ENCODE measurements around the gene ACOT11. TPM values are rescaled to one million over a fixed set of nuclear protein-coding genes. Genes with fewer than 3 reads are reported as not detected.

The ACOT11 gene
- polyA plus RNA-seq, 1 of the 3 experiments (the other 2 are of a cell fraction), result 6.9 TPM

DNA sequence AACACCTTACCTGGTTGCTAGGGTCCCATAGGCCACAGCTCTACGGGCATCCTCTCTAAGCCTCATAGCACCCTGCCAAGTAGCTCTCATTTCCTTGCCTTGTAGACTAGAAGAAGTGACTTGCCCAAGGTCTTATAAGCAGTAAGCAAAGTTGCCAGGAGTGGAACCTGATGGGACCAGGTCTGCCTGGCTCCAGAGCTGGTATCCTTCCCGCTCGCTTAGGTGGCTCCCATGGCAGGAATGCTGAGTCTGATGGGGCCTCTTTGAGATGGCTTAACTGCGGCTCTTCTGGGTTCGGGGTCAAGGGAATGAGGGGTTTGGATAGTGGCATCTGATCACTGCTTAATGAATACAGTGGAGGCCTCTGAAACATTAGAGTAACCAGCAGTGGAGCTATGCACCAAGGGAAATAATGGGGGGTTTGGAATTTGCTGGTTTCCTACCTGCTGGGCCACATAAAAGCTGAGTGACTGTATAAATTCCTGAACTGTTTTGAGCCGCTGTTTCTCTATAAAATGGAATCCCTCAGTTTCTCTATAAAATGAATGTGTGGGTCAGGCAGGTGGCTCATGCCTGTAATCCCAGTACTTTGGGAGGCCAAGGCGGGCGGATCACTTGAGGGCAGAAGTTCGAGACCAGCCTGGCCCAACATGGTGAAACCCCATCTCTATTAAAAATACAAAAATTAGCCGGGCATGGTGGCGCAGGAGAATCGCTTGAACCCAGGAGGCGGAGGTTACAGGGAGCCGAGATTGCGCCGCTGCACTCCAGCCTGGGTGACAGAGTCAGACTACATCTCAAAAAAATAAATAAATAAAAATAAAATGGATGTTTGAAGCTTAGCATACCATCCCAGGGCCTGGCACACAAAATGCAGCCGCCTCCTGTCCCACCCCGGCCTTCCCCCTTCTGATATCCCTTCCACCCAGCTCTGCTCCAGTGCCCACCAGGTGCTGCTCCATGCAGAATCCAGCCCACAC, 62.9 kb downstream of the ACOT11 start:
- H2AFZ ChIP-seq (ENCODE audit: low read depth), result no peak overlapping the region
- WGBS (ENCODE audit: low lambda C conversion rate), result 96% methylated on average over 16 of the region's 18 CpGs
- DNase-seq, result no peak
- no peaks in the 10 kb centered on the region for H3K9me2 ChIP-seq
- H3K9me3 ChIP-seq, result no peaks in the 10 kb centered on the region
- H4K20me1 ChIP-seq (ENCODE audit: insufficient read depth), result no peaks in the 10 kb centered on the region
- H3K27me3 ChIP-seq (ENCODE audit: insufficient read depth), result no peaks in the 10 kb centered on the region
- TF ChIP-seq MXI1 (IDR thresholded peaks at IDR 0.05; ENCODE audit: low read depth, low read length), result no peak
- TF ChIP-seq RFX5 (IDR thresholded peaks at IDR 0.05; ENCODE audit: low read length), result no peak
- no peak for TF ChIP-seq FOXJ3 (CRISPR knock-in tag; IDR thresholded peaks at IDR 0.05)
- no peak for TF ChIP-seq EZH2phosphoT487 (IDR thresholded peaks at IDR 0.05; ENCODE audit: borderline replicate concordance, low read depth)
- TF ChIP-seq POLR2AphosphoS5 (IDR thresholded peaks at IDR 0.05; ENCODE audit: low read depth, low read length), result no peak
- no peak for TF ChIP-seq ELF1 (IDR thresholded peaks at IDR 0.05)
- TF ChIP-seq EP300 (IDR thresholded peaks at IDR 0.05; ENCODE audit: borderline replicate concordance in 1 of 2, low read depth in 1 of 2, low read length in 1 of 2), result no peak
- no peak for TF ChIP-seq GATA2 (CRISPR knock-in tag; IDR thresholded peaks at IDR 0.05)
- no peak for TF ChIP-seq SMC3 (IDR thresholded peaks at IDR 0.05; ENCODE audit: low read depth, low read length)
- TF ChIP-seq RAD21 (IDR thresholded peaks at IDR 0.05; ENCODE audit: low read length), result no peak
- TF ChIP-seq RCOR1 (IDR thresholded peaks at IDR 0.05; ENCODE audit: low read length), result no peak
- TF ChIP-seq, protein P1, sequence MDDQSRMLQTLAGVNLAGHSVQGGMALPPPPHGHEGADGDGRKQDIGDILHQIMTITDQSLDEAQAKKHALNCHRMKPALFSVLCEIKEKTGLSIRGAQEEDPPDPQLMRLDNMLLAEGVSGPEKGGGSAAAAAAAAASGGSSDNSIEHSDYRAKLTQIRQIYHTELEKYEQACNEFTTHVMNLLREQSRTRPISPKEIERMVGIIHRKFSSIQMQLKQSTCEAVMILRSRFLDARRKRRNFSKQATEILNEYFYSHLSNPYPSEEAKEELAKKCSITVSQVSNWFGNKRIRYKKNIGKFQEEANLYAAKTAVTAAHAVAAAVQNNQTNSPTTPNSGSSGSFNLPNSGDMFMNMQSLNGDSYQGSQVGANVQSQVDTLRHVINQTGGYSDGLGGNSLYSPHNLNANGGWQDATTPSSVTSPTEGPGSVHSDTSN (IDR thresholded peaks at IDR 0.05), result no peak
- TF ChIP-seq, protein P2, sequence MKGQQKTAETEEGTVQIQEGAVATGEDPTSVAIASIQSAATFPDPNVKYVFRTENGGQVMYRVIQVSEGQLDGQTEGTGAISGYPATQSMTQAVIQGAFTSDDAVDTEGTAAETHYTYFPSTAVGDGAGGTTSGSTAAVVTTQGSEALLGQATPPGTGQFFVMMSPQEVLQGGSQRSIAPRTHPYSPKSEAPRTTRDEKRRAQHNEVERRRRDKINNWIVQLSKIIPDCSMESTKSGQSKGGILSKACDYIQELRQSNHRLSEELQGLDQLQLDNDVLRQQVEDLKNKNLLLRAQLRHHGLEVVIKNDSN (IDR thresholded peaks at IDR 0.05; ENCODE audit: borderline replicate concordance, low read depth), result no peak
- no peak for TF ChIP-seq GABPA (IDR thresholded peaks at IDR 0.05; ENCODE audit: low read depth)
- no peak overlapping the region for H3K4me2 ChIP-seq
- H3K9ac ChIP-seq, result no peak overlapping the region
- H3K36me3 ChIP-seq (replicated peaks in 1 of 2; ENCODE audit: control insufficient read depth in 1 of 2, insufficient read depth in 2 of 2, low read length in 1 of 2), result peaks cover 0 to 11% of the 10 kb centered on the region in 2 experiments
- no peak overlapping the region for H3K4me3 ChIP-seq (ENCODE audit: low read depth in 2 of 2, low read length in 1 of 2)
- peaks cover 0 to 12% of the 10 kb centered on the region in 2 experiments; a peak in 1 of 4 replicates for H3K4me1 ChIP-seq (ENCODE audit: control insufficient read depth in 1 of 2, insufficient read depth in 2 of 2, low read depth in 1 of 2, low read length in 1 of 2)
- CTCF ChIA-PET, result interaction anchor here (1.1 to 1.3 kb wide), 2 partner anchors 39 to 1125 kb away, joined by 3 to 4 read pairs; no protein-coding TSS in a partner anchor
- H3F3A ChIP-seq (replicated peaks; ENCODE audit: insufficient read depth), result no peaks in the 10 kb centered on the region
- POLR2A ChIA-PET, result interaction anchor here (1.0 kb wide), 1 partner anchor 11 kb away, joined by 4 read pairs; no protein-coding TSS in a partner anchor
- H3K27ac ChIP-seq (ENCODE audit: low read depth in 2 of 2, low read length in 1 of 2), result no peak overlapping the region
- H3K79me2 ChIP-seq (ENCODE audit: insufficient read depth), result no peaks in the 10 kb centered on the region

DNA sequence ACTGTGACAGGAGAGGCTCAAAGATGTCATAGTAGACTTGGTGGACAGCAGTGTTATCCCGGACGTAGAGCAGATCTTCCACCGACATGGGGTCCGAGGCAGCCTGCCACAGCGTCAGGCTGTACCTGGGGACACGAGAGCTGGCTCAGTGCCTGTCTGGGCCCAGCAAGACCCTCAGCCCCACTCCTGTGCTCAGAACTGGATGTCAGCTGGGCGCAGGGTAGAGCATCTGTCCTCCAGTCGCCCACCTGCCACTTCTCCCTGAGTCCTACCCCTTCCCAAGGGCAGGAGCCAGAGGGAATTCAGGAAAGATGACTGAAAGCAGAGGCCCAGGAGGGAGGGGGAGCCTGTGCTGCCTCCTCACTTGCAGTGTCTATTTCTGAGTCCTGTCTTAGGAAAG, 63.6 kb downstream of the ACOT11 start:
- no peak overlapping the region for H3K4me2 ChIP-seq
- H2AFZ ChIP-seq (ENCODE audit: low read depth), result no peak overlapping the region
- H3K9ac ChIP-seq, result no peak overlapping the region
- 100% methylated on average over 1 of the region's 8 CpGs for WGBS (ENCODE audit: low lambda C conversion rate)
- no peaks in the 10 kb centered on the region for H3K79me2 ChIP-seq (ENCODE audit: insufficient read depth)
- ChIA-PET CTCF (interaction anchor here (1.3 kb wide), 1 partner anchor 1126 kb away, joined by 4 read pairs; no protein-coding TSS in a partner anchor), POLR2A (interaction anchor here (1.0 kb wide), 1 partner anchor 10 kb away, joined by 4 read pairs; no protein-coding TSS in a partner anchor)
- H3K27ac ChIP-seq (ENCODE audit: low read depth in 2 of 2, low read length in 1 of 2), result no peak overlapping the region
- no peaks in the 10 kb centered on the region for H3F3A ChIP-seq (replicated peaks; ENCODE audit: insufficient read depth)
- H3K4me3 ChIP-seq (ENCODE audit: low read depth in 2 of 2, low read length in 1 of 2), result no peak overlapping the region
- no peaks in the 10 kb centered on the region for H3K9me2 ChIP-seq
- no peaks in the 10 kb centered on the region for H3K27me3 ChIP-seq (ENCODE audit: insufficient read depth)
- H3K9me3 ChIP-seq, result no peaks in the 10 kb centered on the region
- no peaks in the 10 kb centered on the region for H4K20me1 ChIP-seq (ENCODE audit: insufficient read depth)
- H3K36me3 ChIP-seq (replicated peaks in 1 of 2; ENCODE audit: control insufficient read depth in 1 of 2, insufficient read depth in 2 of 2, low read length in 1 of 2), result peaks cover 0 to 8% of the 10 kb centered on the region in 2 experiments
- peaks cover 0 to 5% of the 10 kb centered on the region in 2 experiments; a peak in 1 of 4 replicates for H3K4me1 ChIP-seq (ENCODE audit: control insufficient read depth in 1 of 2, insufficient read depth in 2 of 2, low read depth in 1 of 2, low read length in 1 of 2)
- DNase-seq, result no peak
- TF ChIP-seq SIN3A (IDR thresholded peaks at IDR 0.05; ENCODE audit: borderline replicate concordance, low read depth, low read length) (no peak), SMC3 (IDR thresholded peaks at IDR 0.05; ENCODE audit: low read depth, low read length) (no peak), RXRA (IDR thresholded peaks at IDR 0.05; ENCODE audit: borderline replicate concordance, low read depth) (no peak), TEAD4 (IDR thresholded peaks at IDR 0.05; ENCODE audit: borderline replicate concordance, insufficient read depth) (no peak), YY1 (IDR thresholded peaks at IDR 0.05; ENCODE audit: low read depth) (no peak), EP300 (IDR thresholded peaks at IDR 0.05; ENCODE audit: borderline replicate concordance in 1 of 2, low read depth in 1 of 2, low read length in 1 of 2) (no peak), ELF1 (IDR thresholded peaks at IDR 0.05) (no peak)
- TF ChIP-seq, protein P3, sequence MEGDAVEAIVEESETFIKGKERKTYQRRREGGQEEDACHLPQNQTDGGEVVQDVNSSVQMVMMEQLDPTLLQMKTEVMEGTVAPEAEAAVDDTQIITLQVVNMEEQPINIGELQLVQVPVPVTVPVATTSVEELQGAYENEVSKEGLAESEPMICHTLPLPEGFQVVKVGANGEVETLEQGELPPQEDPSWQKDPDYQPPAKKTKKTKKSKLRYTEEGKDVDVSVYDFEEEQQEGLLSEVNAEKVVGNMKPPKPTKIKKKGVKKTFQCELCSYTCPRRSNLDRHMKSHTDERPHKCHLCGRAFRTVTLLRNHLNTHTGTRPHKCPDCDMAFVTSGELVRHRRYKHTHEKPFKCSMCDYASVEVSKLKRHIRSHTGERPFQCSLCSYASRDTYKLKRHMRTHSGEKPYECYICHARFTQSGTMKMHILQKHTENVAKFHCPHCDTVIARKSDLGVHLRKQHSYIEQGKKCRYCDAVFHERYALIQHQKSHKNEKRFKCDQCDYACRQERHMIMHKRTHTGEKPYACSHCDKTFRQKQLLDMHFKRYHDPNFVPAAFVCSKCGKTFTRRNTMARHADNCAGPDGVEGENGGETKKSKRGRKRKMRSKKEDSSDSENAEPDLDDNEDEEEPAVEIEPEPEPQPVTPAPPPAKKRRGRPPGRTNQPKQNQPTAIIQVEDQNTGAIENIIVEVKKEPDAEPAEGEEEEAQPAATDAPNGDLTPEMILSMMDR (IDR thresholded peaks at IDR 0.05), result no peak
- TF ChIP-seq, protein P4, sequence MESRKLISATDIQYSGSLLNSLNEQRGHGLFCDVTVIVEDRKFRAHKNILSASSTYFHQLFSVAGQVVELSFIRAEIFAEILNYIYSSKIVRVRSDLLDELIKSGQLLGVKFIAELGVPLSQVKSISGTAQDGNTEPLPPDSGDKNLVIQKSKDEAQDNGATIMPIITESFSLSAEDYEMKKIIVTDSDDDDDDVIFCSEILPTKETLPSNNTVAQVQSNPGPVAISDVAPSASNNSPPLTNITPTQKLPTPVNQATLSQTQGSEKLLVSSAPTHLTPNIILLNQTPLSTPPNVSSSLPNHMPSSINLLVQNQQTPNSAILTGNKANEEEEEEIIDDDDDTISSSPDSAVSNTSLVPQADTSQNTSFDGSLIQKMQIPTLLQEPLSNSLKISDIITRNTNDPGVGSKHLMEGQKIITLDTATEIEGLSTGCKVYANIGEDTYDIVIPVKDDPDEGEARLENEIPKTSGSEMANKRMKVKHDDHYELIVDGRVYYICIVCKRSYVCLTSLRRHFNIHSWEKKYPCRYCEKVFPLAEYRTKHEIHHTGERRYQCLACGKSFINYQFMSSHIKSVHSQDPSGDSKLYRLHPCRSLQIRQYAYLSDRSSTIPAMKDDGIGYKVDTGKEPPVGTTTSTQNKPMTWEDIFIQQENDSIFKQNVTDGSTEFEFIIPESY (IDR thresholded peaks at IDR 0.05; ENCODE audit: borderline replicate concordance, low read depth), result no peak
